HEK293 (cell line): Measurements from ENCODE around the gene GALNT9.

Source experiments
- CTCF ChIA-PET: fragments of 350-600 bp; formaldehyde crosslinking; extraction: SDS; loops from one replicate; lab custom pipeline; 2021; ENCODE audit warnings: antibody characterized with exemption; lab: Yijun Ruan, JAX
- POLR2A ChIA-PET: fragments of 300-600 bp; formaldehyde crosslinking; extraction: SDS; loops from one replicate; lab custom pipeline; 2020; ENCODE audit warnings: antibody characterized with exemption, inconsistent platforms; lab: Yijun Ruan, JAX
- H3K27ac ChIP-seq: fragments of 200-500 bp; sonication (Bioruptor generic); 2 replicates; pipeline ENCODE4 v1.5.1; 2014; ENCODE audit warnings: low read depth, low read length, control low read depth, inconsistent platforms; ENCODE audit errors: extremely low read depth
- H3K36me3 ChIP-seq, 2 experiments: fragments of 200-500 bp in 1 of 2; sonication (Bioruptor generic) in 1 of 2; 1 replicate in 1 of 2; 2 replicates in 1 of 2; pipeline ENCODE4 v1.5.1; 2014 to 2017; ENCODE audit warnings: inconsistent platforms in 2 of 2, low read length in 2 of 2; ENCODE audit not compliant: control insufficient read depth in 2 of 2, insufficient read depth in 1 of 2
- H3K4me1 ChIP-seq: fragments of 200-500 bp; sonication (Bioruptor generic); 2 replicates; pipeline ENCODE4 v1.5.1; 2014; ENCODE audit warnings: mild to moderate bottlenecking, low read length, inconsistent platforms; ENCODE audit not compliant: control insufficient read depth, insufficient read depth
- H3K4me3 ChIP-seq: 2 replicates; pipeline ENCODE4 v1.5.1; 2011; ENCODE audit warnings: low read depth, mild to moderate bottlenecking, control low read depth, low read length, moderate library complexity
- H3K9me3 ChIP-seq: fragments of 200-500 bp; sonication (Bioruptor generic); 2 replicates; pipeline ENCODE4 v1.5.1; 2014; ENCODE audit warnings: low read depth, low read length, inconsistent platforms; ENCODE audit not compliant: control insufficient read depth, insufficient read depth
- EGR2 ChIP-seq: fragments of 450-650 bp; formaldehyde crosslinking; IDR thresholded peaks from 2 replicates; pipeline ENCODE4 v1.5.1; 2016; ENCODE audit warnings: low read depth, missing biosample characterization, missing genetic modification characterization
- GLIS2 ChIP-seq: fragments of 450-650 bp; formaldehyde crosslinking; IDR thresholded peaks from 2 replicates; pipeline ENCODE4 v1.5.1; 2016; ENCODE audit warnings: missing biosample characterization, missing genetic modification characterization
- KLF10 ChIP-seq: fragments of 450-650 bp; IDR thresholded peaks from 2 replicates; pipeline ENCODE4 v1.5.1; 2018; ENCODE audit warnings: missing biosample characterization, mild to moderate bottlenecking, missing genetic modification characterization
- SP3 ChIP-seq: fragments of 450-650 bp; formaldehyde crosslinking; IDR thresholded peaks from 2 replicates; pipeline ENCODE4 v1.5.1; 2016; ENCODE audit warnings: missing biosample characterization, missing genetic modification characterization
- ZFHX2 ChIP-seq: fragments of 450-650 bp; formaldehyde crosslinking; conservative IDR thresholded peaks from 2 replicates; pipeline ENCODE4 v1.5.1; 2016; ENCODE audit warnings: missing biosample characterization, missing genetic modification characterization
- ZFP41 ChIP-seq: fragments of 450-650 bp; formaldehyde crosslinking; IDR thresholded peaks from 2 replicates; pipeline ENCODE4 v1.5.1; 2016; ENCODE audit warnings: missing biosample characterization, missing genetic modification characterization, borderline replicate concordance
- ZNF132 ChIP-seq: fragments of 450-650 bp; formaldehyde crosslinking; IDR thresholded peaks from 2 replicates; pipeline ENCODE4 v1.5.1; 2017; ENCODE audit warnings: missing biosample characterization, missing genetic modification characterization, borderline replicate concordance
- ZNF16 ChIP-seq: fragments of 450-650 bp; formaldehyde crosslinking; IDR thresholded peaks from 2 replicates; pipeline ENCODE4 v1.5.1; 2016; ENCODE audit warnings: low read depth, missing biosample characterization, missing genetic modification characterization
- ZNF23 ChIP-seq: fragments of 450-650 bp; formaldehyde crosslinking; IDR thresholded peaks from 2 replicates; pipeline ENCODE4 v1.5.1; 2016; ENCODE audit warnings: missing biosample characterization, missing genetic modification characterization, borderline replicate concordance
- ZNF324 ChIP-seq: fragments of 450-650 bp; formaldehyde crosslinking; IDR thresholded peaks from 2 replicates; pipeline ENCODE4 v1.5.1; 2016; ENCODE audit warnings: missing biosample characterization, missing genetic modification characterization
- ZNF341 ChIP-seq: fragments of 450-650 bp; formaldehyde crosslinking; IDR thresholded peaks from 2 replicates; pipeline ENCODE4; 2016; ENCODE audit warnings: low read depth, missing biosample characterization, missing genetic modification characterization
- ZNF548 ChIP-seq: fragments of 450-650 bp; formaldehyde crosslinking; IDR thresholded peaks from 2 replicates; pipeline ENCODE4 v1.5.1; 2016; ENCODE audit warnings: missing biosample characterization, missing genetic modification characterization
- ZNF596 ChIP-seq: fragments of 450-650 bp; IDR thresholded peaks from 2 replicates; pipeline ENCODE4 v1.5.0; 2018; ENCODE audit warnings: missing biosample characterization, mild to moderate bottlenecking, missing genetic modification characterization, moderate library complexity
- ZNF623 ChIP-seq: fragments of 450-650 bp; formaldehyde crosslinking; IDR thresholded peaks from 2 replicates; pipeline ENCODE4 v1.5.1; 2016; ENCODE audit warnings: missing biosample characterization, missing genetic modification characterization
- ZNF658 ChIP-seq: fragments of 450-650 bp; formaldehyde crosslinking; IDR thresholded peaks from 2 replicates; pipeline ENCODE4; 2016; ENCODE audit warnings: missing biosample characterization, missing genetic modification characterization
- ZNF747 ChIP-seq: fragments of 450-650 bp; formaldehyde crosslinking; IDR thresholded peaks from 2 replicates; pipeline ENCODE4 v1.5.1; 2016; ENCODE audit warnings: missing biosample characterization, missing genetic modification characterization
- ZNF776 ChIP-seq: fragments of 450-650 bp; formaldehyde crosslinking; IDR thresholded peaks from 2 replicates; pipeline ENCODE4 v1.5.0; 2017; ENCODE audit warnings: missing biosample characterization, missing genetic modification characterization, borderline replicate concordance
- ZNF791 ChIP-seq: fragments of 450-650 bp; formaldehyde crosslinking; IDR thresholded peaks from 2 replicates; pipeline ENCODE4 v1.5.1; 2016; ENCODE audit warnings: missing biosample characterization, missing genetic modification characterization
- TF ChIP-seq, protein P1 (sequence below): fragments of 450-650 bp; formaldehyde crosslinking; IDR thresholded peaks from 2 replicates; pipeline ENCODE4 v1.5.1; 2016; ENCODE audit warnings: missing biosample characterization, missing genetic modification characterization
- TF ChIP-seq, protein P2 (sequence below): fragments of 450-650 bp; formaldehyde crosslinking; IDR thresholded peaks from 2 replicates; pipeline ENCODE4 v1.5.1; 2017; ENCODE audit warnings: missing biosample characterization, missing genetic modification characterization
- TF ChIP-seq, protein P3 (sequence below): fragments of 450-650 bp; formaldehyde crosslinking; IDR thresholded peaks from 2 replicates; pipeline ENCODE4 v1.5.1; 2016; ENCODE audit warnings: missing biosample characterization, missing genetic modification characterization

Gene GALNT9

DNA sequence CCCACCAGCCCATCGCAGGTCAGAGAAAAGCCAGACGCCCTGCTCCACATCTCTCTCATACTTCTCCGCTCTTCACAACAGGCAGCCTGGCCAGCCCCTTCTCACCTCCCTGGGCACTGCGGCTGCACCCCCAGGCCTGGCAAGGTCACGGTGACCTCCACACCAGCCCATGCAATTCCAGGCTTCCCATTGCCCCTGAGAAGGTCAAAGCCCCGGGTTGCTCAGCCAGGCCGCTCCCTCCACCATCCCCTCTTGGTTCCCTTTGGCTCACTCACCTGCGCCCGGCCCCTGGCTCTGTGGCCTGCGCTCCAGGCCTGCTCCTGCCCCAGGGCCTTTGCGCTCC lies 55.4 kb downstream of the GALNT9 start:
- H3K9me3 ChIP-seq, result no peaks in the 10 kb centered on the region
- no peaks in the 10 kb centered on the region for H3K4me1 ChIP-seq
- H3K4me3 ChIP-seq, result no peak overlapping the region
- TF ChIP-seq ZNF747 (tag by site-specific recombination) (no peak), ZNF623 (tag by site-specific recombination) (peak; percentile 50; the same call in 1 of the 2 replicates), ZNF596 (no peak)
- no peak overlapping the region for H3K27ac ChIP-seq
- CTCF ChIA-PET, result interaction anchor here (2.2 kb wide), 1 partner anchor 11 kb away, joined by 8 read pairs; no protein-coding TSS in a partner anchor
- POLR2A ChIA-PET, result no interaction called here
- H3K36me3 ChIP-seq, result no peaks in the 10 kb centered on the region

DNA sequence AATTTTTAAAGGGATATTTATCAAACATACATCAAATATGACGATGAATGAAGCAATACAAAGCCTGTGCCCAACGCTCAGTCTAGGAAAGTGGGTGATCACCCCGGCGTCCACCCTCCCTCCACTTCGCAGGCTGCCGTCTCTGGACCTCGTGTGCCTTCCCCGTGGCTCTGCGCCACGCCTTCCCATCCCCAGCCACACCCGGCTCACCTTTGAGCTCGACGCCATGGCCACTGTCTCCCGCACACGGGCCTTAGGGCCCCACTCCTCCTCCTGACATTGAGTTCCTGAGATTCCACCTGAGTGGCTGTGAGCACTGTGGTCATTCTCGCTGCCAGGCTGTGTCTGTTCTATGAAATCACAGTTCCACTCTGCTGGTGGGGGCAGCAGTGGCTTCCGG lies 56.7 kb downstream of the GALNT9 start:
- POLR2A ChIA-PET, result no interaction called here
- H3K36me3 ChIP-seq, result no peaks in the 10 kb centered on the region
- no peaks in the 10 kb centered on the region for H3K4me1 ChIP-seq
- H3K27ac ChIP-seq, result no peak overlapping the region
- TF ChIP-seq ZNF23 (tag by site-specific recombination), result no peak
- CTCF ChIA-PET, result interaction anchor here (0.6 kb wide), 1 partner anchor 117 kb away, joined by 4 read pairs; no protein-coding TSS in a partner anchor
- no peaks in the 10 kb centered on the region for H3K9me3 ChIP-seq
- no peak overlapping the region for H3K4me3 ChIP-seq

DNA sequence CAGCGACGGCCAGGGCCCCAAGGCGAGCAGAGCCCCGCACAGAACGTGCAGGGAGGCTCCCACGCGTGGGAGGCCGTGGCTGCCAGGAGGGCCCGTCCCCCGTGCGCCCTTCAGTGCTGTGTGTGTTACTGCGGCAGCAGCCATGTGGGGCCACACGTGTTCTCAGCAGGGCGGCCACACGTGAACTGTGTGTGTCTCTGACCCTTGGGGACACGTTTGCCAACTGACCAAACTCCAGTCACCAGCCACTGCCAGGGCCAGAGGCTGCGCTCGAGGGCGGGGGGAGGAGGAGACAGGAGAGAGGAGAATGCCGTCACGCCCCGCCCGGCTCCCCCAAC lies 57.7 kb downstream of the GALNT9 start:
- Histone ChIP-seq H3K27ac (no peak overlapping the region), H3K9me3 (no peaks in the 10 kb centered on the region), H3K4me1 (no peaks in the 10 kb centered on the region), H3K4me3 (no peak overlapping the region), H3K36me3 (no peaks in the 10 kb centered on the region)
- TF ChIP-seq, protein P1, sequence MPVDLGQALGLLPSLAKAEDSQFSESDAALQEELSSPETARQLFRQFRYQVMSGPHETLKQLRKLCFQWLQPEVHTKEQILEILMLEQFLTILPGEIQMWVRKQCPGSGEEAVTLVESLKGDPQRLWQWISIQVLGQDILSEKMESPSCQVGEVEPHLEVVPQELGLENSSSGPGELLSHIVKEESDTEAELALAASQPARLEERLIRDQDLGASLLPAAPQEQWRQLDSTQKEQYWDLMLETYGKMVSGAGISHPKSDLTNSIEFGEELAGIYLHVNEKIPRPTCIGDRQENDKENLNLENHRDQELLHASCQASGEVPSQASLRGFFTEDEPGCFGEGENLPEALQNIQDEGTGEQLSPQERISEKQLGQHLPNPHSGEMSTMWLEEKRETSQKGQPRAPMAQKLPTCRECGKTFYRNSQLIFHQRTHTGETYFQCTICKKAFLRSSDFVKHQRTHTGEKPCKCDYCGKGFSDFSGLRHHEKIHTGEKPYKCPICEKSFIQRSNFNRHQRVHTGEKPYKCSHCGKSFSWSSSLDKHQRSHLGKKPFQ (tag by site-specific recombination), result no peak
- peak; percentile 74 for TF ChIP-seq ZFHX2 (tag by site-specific recombination)
- TF ChIP-seq ZNF776, result no peak
- no peak for TF ChIP-seq ZNF791 (tag by site-specific recombination)
- TF ChIP-seq ZNF658 (tag by site-specific recombination), result no peak
- no peak for TF ChIP-seq ZNF747 (tag by site-specific recombination)
- peak; percentile 26; the same call in 1 of the 2 replicates for TF ChIP-seq GLIS2 (tag by site-specific recombination)
- TF ChIP-seq, protein P2, sequence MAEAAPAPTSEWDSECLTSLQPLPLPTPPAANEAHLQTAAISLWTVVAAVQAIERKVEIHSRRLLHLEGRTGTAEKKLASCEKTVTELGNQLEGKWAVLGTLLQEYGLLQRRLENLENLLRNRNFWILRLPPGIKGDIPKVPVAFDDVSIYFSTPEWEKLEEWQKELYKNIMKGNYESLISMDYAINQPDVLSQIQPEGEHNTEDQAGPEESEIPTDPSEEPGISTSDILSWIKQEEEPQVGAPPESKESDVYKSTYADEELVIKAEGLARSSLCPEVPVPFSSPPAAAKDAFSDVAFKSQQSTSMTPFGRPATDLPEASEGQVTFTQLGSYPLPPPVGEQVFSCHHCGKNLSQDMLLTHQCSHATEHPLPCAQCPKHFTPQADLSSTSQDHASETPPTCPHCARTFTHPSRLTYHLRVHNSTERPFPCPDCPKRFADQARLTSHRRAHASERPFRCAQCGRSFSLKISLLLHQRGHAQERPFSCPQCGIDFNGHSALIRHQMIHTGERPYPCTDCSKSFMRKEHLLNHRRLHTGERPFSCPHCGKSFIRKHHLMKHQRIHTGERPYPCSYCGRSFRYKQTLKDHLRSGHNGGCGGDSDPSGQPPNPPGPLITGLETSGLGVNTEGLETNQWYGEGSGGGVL (tag by site-specific recombination), result no peak
- ChIA-PET CTCF (no interaction called here), POLR2A (no interaction called here)

DNA sequence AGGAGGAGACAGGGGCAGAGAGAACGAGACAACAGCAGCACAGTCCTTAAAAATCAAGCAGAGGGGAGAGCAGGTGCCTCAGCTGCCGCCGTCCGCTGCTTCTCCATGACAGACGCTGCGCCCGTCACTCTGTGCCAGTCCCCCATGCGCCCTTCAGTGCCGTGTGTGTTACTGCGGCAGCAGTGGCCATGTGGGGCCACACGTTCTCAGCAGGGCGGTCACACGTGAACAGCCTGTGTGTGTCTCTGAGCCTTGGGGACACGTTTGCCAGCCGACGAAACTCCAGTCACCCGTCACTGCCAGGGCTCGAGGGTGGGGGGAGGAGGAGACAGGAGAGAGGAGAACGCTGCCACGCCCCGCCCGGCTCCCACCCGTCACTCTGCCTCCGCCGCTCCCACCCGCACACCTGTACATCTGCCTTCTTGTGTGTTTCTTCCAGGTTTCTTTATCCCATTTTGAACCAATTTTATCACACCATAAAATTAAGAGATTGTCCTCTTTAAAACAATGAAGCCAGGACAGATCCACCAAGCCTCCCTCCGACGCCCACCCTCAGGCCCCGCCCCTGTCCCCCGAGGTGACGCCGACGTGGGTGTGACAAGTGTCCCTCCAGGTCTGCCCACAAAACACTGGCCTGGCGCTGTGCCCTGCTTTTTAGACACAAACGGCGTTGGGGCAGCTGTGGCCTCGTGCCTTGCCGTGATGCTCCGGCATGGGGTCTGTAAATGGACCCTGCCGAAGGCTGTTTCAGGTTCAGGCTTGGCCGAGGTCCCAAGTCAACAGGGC lies 58.2 kb downstream of the GALNT9 start:
- Histone ChIP-seq H3K4me1 (no peaks in the 10 kb centered on the region), H3K27ac (no peak overlapping the region), H3K9me3 (no peaks in the 10 kb centered on the region), H3K36me3 (no peaks in the 10 kb centered on the region), H3K4me3 (no peak overlapping the region)
- ChIA-PET CTCF (interaction anchor here (0.8 kb wide), 1 partner anchor 52 kb away, joined by 3 read pairs; no protein-coding TSS in a partner anchor), POLR2A (no interaction called here)
- TF ChIP-seq SP3 (tag by site-specific recombination) (no peak), ZNF132 (tag by site-specific recombination) (no peak), ZNF548 (tag by site-specific recombination) (no peak), ZNF341 (no peak), ZNF16 (tag by site-specific recombination) (no peak), ZFHX2 (tag by site-specific recombination) (peak; percentile 86), ZNF324 (tag by site-specific recombination) (no peak), EGR2 (tag by site-specific recombination) (peak; percentile 58), ZNF658 (tag by site-specific recombination) (no peak), ZFP41 (tag by site-specific recombination) (no peak), KLF10 (tag by site-specific recombination) (no peak)
- TF ChIP-seq, protein P3, sequence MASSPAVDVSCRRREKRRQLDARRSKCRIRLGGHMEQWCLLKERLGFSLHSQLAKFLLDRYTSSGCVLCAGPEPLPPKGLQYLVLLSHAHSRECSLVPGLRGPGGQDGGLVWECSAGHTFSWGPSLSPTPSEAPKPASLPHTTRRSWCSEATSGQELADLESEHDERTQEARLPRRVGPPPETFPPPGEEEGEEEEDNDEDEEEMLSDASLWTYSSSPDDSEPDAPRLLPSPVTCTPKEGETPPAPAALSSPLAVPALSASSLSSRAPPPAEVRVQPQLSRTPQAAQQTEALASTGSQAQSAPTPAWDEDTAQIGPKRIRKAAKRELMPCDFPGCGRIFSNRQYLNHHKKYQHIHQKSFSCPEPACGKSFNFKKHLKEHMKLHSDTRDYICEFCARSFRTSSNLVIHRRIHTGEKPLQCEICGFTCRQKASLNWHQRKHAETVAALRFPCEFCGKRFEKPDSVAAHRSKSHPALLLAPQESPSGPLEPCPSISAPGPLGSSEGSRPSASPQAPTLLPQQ (tag by site-specific recombination), result no peak
